Stimulated activated CD4-positive, alpha-beta T cell treated with anti-CD3 and anti-CD28 coated beads, Interleukin-2, amount 100 ng/mL, for 48 hours (primary cell): ENCODE data around the gene SLC45A1.

Source experiments
- DNase-seq, 2 donors: peaks; one replicate each; pipeline ENCODE4 v3.0.0-alpha.2; 2020

The SLC45A1 gene

DNA sequence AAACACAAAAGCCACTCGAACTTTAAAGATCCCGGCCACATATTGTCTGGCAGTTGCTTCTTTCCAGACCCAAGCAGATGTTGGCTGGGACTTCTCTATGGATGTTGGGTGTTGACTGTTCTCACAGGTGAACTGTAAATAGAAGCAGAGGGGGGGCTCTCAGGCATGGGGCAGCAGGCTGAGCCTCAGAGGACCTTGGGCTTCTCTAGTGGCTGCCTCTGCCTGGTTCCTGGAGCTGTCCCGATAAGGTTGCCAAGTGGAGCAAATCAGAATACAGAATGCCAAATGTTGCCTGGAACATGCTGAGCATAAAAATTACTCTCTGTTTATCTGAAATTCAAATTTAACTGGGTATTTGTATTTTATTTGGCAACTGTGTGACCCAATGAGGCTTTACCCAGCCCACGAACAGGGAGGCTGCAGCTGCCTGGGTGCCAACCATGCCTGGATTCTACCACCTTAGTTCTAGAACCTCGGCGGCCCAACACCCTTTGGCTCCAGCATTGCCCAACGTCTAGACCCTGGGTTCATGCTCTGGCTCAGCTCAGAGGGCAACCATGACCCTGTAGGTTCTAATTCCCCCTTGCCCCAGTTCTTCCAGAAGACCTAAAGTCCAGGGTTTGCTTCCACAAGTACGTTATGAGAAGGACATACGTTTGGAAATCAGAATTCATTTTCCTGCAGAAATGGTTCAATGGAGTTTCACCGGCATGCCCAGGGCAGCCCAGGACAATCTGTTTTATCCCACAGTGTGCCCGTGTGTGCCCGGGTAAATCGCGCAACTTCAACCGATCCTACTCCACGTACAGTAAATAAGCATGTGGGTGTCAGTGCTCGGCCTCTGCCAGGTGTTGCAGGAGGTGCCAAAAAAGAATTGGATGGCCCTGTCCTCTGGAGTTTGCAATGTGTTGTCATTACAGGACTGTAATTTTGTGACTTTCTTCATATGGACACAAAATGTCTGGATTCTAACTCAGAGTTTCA, 5.4 kb upstream of the SLC45A1 start:
- DNase-seq: no peak

DNA sequence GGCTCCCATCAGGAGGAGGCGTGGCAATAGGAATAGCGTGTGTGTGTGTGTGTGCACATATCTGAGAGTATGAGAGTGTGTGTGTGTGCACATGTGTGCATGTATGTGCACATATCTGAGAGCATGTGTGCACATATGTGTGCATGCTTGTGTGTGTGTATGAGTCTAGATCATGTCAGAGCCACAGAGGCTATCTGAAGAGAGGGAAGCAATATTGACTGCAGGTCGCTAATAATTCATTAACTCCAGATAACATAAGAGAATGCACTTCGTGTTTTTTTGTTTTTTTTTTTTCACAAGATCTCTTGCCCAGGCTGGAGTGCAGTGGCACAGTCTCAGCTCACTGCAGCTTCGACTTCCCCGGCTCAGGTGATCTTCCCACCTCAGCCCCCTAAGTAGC, 4.7 kb upstream of the SLC45A1 start:
- no peak for DNase-seq

DNA sequence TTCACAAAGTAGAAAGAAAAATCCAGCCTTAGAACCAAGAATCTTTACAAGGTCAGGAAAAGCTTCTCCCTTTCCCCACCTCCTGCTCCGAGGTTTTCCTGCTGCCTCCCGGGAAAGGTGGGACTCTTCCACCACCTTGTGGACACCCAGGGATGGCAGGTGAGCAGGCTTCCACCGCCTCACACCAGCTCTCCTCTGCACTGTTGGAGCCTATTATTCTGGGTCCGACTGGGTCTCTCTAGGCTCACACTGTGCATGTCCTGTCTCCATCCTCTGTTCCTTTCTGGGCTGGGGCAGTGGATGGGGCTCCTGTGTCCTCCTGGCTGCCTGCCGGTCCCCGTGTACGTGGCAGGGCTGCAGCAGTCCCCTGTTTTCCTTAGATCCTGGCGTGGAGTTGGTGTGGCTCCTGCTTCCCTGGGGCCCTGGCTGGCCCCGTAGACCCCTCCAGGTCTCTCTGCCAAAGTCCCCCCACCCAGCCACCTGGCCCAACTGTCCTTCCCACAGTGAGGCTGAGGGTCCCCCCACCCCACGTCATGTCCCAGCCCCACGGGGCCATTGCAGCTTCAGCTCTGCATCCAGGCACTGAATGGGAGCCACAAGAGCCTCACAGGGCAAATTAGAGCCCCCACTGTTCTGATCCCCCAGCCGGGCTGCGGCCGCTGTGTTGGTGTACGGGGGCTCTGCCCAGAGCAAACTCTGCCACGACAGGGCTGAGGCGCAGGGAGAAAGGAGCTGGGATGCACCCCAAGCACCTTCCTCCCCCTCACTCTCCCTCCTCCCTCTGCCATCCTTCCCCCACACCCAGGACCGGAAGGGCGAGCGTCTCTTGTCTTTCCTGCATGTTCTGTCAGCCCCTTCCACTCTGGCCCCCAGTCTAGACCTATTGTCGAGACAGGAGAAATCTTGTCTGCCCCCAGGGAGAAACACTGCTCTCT, 3.3 kb upstream of the SLC45A1 start:
- peak; percentile 41 to 42 for DNase-seq

DNA sequence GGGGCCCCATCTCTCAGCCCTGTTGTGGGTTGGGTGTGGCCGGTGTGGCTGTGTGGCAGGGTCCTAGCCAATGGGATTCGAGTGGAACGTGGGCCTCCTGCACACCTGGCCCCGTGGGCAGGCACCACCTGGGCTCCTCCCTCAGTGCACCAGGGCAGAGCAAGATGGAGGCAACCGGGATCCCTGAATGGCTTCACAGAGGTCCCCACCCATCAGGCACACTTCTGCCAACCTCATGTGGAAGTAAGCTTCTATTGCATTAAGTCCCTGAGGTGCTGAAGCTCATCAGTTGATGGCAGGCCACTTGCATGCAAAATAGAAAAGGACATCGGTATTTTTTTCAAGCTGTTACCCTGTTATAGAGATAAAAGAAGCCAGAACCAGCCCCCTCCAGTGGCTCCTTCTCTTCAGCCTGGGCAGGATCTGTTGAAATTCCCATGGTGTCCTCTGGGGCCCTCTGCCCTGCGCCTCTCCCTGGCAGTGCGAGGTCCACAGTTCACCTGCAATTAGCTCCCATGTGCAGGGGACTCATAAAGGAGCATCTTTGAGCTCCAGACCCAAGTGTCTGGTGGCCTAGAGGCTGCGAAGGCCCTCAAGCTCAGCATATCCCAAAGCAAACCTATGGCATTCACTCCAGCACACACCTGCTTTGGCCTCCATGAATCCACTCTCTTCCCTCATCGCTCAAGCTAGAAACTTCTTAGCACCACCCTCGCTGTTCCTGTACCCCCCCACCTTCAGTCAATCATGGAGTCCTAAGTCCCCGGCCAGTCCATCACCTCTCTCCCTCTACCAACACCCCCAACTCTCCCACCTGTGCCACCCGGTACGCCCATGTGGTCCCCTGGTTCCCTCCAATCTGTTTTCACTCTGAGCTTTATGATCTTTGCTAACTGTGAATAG, 2.1 kb upstream of the SLC45A1 start:
- no peak for DNase-seq

DNA sequence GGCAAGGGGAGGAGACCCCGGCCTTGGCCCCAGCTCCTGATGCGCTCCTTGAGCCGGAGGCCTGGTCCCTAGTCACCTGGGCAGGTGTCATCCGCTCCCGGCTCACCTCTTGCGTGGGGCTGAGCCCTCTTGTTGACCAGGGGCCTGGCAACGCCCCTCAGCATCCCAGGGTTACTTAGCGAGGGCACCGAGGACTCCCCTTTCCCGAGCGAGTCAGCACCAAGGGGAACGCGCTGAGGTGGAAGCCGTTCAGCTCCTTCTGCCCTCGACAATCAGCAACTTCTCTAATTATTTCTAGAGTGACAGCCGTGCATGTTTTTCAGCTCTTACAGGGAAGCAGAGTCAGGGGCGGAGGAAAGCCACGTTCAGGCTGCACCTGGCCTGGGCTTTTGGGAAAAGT, 522 bp downstream of the SLC45A1 start:
- peak in 1 of 2 donors; percentile 7 for DNase-seq

DNA sequence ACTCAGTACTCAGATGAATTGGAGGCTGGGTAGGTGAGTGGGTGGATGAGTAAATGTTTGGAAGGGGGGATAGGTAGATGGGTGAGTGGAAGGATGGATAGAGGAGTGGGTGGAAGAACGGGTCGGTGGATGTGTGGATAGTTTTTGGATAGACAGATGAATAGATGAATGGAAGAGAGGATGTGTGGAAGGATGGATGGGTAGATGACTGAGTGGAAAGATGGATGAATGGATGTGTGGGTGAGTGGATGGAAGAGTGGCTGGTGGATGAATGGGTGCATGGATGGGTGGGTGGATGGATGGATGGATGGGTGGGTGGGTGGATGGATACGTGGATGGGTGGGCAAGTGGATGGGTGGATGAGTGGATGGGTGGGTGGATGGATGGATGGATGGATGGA, 3.7 kb downstream of the SLC45A1 start:
- no peak for DNase-seq

DNA sequence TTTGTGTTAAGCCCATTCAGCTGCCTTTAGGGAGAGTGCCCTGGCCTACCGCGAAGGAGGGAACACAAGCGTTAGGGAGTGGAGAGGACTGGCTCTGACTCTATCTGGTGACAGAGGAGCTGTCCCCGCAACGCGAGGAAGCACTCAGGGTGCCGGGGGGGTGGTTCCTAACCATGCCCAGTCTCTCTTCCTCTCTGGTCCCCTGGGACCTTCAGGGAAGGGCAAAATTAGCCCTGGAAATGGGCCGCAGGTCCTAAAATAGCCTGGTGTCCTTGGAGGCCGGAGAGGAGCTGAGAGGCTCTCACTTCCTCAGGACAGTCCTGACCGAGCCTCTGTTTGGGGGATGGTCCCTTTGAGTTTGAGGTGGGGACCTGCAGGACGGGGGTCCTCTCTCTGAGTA, 5.8 kb downstream of the SLC45A1 start:
- no peak for DNase-seq

DNA sequence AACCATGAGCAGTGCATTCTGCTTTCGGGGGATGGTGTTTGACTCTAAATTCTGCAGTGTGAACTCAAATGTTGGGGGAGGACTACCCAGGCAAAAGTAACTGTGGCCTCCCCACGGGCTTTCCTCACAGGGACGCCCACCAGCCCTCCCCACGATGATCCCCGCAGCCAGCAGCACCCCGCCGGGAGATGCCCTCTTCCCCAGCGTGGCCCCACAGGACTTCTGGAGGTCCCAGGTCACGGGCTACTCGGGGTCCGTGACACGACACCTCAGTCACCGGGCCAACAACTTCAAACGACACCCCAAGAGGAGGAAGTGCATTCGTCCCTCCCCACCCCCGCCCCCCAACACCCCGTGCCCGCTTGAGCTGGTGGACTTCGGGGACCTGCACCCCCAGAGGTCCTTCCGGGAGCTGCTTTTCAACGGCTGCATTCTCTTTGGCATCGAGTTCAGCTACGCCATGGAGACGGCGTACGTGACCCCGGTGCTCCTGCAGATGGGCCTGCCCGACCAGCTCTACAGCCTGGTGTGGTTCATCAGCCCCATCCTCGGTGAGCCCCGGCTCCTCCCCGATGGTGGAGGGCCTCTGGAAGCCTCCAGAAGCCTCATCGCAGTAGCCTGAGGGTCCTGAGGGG, 6.4 kb downstream of the SLC45A1 start:
- DNase-seq: no peak

DNA sequence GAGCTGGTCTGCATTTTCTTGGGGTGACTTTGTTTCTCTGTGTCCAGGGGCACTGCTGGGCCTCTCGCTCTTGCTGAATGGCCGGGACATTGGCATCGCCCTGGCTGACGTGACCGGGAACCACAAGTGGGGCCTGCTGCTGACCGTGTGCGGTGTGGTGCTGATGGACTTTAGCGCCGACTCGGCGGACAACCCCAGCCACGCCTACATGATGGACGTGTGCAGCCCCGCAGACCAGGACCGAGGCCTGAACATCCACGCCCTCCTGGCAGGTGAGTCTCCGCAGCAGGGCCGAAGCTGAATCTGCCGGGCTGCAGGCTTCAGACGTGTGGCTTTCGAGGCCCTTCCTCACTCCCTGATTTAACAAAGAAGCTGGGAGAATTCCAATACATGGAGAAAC, 7.9 kb downstream of the SLC45A1 start:
- DNase-seq: no peak

DNA sequence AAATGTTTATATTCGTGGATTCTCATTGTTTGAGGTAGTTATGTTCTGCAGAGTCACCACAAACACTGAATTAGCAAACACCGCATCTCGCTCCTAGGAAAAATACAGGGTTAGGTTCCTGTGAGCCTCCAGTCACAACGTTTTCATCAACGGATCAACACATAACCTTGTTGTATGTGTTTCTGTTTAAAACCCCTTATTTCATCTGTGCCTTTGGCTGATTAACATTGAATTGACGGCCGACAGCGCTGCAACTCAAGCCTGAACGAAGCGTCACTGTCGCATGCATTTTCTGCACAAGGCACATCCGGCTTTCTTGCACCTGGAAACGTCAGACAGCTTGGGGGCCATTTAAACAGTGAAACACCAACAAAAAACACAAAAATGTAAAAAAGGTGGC, 8.4 kb downstream of the SLC45A1 start:
- no peak for DNase-seq

DNA sequence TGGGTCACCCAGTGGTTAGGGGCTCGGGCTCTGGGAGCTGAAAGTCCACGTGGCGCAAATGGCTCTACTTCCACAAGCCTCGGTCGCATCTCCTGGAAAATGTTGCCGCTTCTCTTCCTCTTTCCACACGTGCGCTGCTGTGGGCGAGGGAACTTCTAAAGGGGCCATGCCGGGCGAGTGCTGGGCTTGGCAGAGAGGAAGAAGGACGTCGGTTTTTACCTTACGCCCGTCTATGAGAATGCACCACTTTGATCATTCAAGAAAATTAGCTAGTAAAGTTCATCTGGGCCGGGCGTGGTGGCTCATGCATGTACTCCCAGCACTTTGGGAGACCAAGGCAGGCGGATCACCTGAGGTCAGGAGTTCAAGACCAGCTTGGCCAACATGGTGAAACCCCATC, 10.4 kb downstream of the SLC45A1 start:
- DNase-seq: no peak

DNA sequence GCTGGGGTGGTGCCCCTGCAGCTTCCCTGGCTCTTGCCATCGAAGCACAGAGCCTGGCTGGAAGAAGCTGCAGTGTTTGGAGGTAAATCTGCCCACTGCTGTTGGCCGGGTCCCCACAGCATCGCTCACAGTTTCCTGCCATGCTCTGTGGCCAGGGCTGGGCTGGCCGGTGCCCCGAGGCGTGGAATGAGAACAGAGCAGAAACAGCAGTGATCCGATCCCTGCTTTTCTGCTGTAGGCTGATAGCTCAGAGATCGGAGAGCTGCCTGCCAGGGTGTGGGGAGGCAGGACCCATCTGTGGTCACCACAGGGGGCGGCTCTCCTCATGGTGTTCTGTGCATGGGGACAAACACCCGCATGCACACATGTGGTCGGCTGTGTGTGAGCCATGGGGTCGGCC, 11.5 kb downstream of the SLC45A1 start:
- no peak for DNase-seq

DNA sequence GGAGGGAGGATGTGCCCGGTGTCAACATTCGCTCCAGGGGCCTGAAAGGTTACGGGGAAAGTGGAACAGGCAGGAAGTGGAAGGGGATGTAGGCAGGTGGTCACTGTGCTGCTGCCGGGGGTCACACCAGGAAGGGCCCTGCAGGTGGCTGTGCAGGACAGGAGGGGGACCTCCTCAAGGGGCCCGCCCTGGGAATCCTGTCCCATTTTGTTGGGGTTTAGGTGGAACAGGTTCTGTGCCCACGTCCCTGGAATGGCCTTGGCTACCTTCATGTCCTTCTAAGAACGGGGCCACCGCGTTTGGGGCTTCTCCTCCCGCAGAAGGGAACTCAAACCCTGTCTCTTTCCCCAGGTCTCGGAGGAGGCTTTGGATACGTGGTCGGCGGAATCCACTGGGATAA, 11.9 kb downstream of the SLC45A1 start:
- no peak for DNase-seq

DNA sequence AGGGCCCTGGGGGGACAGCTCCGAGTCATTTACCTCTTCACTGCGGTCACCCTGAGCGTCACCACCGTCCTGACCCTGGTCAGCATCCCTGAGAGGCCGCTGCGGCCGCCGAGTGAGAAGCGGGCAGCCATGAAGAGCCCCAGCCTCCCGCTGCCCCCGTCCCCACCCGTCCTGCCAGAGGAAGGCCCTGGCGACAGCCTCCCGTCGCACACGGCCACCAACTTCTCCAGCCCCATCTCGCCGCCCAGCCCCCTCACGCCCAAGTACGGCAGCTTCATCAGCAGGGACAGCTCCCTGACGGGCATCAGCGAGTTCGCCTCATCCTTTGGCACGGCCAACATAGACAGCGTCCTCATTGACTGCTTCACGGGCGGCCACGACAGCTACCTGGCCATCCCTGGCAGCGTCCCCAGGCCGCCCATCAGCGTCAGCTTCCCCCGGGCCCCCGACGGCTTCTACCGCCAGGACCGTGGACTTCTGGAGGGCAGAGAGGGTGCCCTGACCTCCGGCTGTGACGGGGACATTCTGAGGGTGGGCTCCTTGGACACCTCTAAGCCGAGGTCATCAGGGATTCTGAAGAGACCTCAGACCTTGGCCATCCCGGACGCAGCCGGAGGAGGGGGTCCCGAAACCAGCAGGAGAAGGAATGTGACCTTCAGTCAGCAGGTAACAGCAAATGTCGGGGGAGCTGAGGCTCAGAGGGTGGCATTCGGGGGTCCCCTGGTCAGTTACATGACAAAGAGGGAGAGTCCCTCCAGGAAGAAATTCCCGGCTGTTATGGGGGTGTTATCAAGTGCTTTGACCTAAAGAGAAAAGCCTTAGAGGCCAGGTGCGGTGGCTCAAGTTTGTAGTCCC, 12.6 kb downstream of the SLC45A1 start:
- DNase-seq: no peak

DNA sequence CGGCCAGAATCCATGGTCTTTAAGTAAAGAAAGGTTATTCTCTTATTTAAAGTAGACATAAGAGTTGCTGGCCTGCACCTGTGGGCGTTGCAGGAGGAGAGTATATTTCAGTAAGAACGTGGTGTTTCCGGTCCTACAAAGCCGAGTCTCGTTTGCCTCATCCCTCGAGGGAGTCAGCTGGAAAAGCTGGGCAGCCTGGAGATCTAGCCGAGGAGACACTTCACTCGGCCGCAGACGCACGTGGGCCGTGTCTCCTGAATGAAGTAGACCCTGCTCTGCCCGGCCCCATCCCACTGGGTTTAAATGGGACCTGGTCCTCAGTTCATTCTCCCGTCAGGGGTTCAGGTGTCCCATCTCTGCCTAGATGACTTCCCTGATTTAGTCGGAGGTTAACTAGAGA, 14.9 kb downstream of the SLC45A1 start:
- DNase-seq: no peak

DNA sequence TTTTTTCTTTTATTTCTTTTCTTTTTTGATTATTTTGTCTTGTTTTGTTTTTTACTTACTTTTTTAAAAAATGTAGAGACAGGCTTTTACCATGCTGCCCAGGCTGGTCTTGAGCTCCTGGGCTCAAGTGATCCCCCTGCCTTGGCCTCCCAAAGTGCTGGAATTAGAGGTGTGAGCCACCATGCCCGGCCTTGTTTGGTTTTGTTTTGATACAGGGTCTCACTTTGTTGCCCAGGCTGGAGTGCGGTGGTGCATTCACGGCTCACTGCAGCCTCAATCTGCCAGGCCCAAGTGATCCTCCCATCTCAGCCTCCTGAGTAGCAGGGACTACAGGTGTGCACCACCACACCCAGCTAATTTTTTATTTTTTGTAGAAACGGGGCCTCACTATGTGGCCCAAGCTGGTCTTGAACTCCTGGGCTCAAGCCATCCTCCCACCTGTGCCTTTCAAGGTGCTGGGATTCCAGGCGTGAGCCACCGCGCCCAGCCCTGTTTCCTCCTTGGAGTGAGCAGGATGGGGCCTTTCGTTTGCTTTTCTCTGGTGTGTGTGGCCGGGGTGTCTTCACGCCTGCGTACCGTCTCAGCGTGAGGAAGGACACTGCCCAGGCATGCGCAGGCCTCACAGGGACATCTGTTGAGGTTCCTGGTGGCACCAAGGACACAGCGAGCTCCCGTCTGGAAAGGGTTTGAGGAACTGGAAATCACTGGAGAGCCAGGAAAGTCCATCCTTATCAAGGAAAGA, 15.5 kb downstream of the SLC45A1 start:
- no peak for DNase-seq

DNA sequence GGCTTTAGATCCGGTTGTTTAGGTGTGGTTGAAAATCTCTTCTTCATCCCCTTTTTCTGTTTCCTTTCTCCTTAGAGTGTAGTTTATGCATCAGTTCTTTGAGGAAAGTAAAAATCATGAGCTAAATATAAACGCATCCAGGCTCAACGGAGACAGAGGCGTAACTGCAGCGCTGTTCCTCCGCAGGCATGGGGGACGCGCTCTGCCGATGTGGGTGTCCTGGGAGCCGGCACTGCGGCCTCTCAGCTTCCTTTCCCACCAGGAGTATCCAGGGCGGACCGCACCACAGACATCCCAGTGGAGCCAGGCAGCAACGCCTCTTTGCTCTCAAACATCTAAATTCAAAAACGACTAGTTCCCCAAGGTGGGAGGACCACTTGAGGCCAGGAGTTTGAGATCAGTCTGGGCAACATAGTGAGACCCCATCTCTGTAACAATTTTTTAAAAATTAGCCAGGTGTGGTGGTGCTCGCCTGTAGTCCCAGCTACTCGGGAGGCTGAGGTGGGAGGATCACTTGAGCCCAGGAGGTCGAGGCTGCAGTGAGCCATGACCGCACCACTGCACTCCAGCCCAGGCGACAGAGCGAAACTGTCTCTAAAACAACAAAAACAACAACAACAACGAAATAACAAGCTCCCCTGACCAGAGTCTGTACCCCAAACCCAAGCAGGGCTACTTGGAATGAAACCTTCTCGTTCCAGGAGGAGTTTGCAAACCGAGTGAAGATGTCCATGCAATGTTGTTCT, 16.4 kb downstream of the SLC45A1 start:
- no peak for DNase-seq

DNA sequence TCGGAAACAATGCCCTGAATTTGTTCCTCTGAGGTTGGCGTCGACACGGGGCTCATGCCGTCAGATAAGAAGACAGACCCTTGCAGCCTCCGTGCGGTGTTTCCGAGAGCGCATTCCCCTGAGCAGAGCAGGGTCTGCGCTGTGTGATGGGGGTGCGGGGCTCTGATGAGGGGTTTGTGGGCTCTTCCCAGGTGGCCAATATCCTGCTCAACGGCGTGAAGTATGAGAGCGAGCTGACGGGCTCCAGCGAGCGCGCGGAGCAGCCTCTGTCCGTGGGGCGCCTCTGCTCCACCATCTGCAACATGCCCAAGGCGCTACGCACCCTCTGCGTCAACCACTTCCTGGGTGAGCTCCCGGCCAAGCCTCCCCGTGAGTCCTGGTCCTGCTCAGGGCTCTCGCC, 17.3 kb downstream of the SLC45A1 start:
- no peak for DNase-seq

DNA sequence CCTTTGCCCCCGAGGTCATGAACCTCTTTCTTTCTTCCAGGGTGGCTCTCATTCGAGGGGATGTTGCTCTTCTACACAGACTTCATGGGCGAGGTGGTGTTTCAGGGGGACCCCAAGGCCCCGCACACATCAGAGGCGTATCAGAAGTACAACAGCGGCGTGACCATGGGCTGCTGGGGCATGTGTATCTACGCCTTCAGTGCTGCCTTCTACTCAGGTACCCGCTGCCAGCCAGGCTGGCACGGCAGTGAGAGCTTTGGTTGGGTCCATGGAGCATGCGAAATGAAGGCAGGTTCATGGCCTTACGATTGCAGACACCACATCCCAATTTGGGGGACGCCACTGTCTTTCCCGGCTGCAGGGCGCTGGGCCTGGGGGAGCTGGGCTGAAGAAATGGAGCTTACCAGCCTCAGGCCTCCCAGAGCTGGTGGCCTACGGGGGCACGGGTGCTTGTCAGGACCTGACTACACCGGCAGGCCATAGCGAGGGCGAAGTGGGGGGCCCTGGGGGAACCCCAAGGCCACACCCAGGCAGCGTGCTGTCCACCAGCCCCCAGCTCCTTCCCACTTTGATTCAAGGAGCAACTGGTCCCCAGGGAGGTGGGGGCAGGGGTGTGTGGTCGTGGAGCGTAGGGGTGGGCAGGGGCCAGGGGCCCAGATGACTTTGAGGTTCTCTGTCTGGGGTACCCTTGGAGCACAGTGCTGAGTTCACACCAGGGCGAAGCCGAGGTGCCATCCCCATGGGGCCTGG, 20.0 kb downstream of the SLC45A1 start:
- no peak for DNase-seq
